ENCODE results near the gene FOXD2.

The FOXD2 gene

GRCh38 chr1:47487332-47487731 is 49.5 kb downstream of the FOXD2 start:
- no peak overlapping the region for H3K4me3 ChIP-seq (ENCODE audit: low read length)
- no peak for DNase-seq (ENCODE audit: low read depth, low spot score)

DNA sequence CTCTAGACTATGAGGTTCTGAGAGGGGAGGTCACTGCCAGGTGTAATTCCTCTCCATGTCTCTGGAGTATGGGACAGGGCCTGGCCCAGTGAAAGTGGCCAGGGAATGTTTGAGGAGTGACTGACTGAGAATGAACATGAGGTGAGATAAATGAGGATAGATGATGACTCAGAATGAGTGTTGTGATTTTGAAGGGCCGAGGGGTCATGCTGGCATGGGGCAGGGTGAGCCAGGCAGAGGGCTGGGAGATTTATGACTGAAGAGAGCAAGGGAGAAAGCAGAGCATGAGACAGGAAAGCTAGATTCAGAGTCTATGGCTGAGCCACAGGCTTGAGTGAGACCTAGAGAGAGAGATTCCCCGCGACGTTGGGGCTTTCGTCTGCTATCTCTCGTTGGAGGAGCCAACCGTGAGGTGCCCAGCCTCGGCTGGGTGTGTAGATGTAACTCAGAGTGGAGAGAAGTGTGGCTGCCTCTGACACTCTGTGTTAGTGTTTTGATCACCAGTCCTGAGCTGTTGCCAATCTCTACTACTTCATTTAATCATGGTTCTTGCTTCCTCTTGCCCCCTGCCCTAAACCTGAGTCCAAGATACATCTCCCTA is 50.1 kb downstream of the FOXD2 start:
- H3K4me3 ChIP-seq (ENCODE audit: low read length) = no peak overlapping the region
- DNase-seq (ENCODE audit: low read depth, low spot score) = no peak

Measured in Jurkat, Clone E6-1 (cell line).